Keratinocyte (primary cell): ENCODE measurements around the gene WASF2. TPM values are rescaled to one million over a fixed set of nuclear protein-coding genes. Genes with fewer than 3 reads are reported as not detected.

ENCODE experiments used
- DNase-seq: peaks from one replicate; pipeline ENCODE4 v3.0.0-alpha.2; 2011; ENCODE audit warnings: low read depth, missing footprints, low spot score
- FAIRE-seq: peaks from 2 replicates; lab custom pipeline; 2011; peaks lifted over from hg19 to GRCh38; lab: Jason Lieb, UNC
- H2AFZ ChIP-seq: 2 replicates; pipeline ENCODE4 v1.6.0; 2012; ENCODE audit warnings: low read length, control low read depth, inconsistent platforms; ENCODE audit not compliant: control insufficient read depth
- H3K27ac ChIP-seq: 2 replicates; pipeline ENCODE4 v1.5.1; 2011; ENCODE audit warnings: low read length; ENCODE audit not compliant: control insufficient read depth, insufficient read depth
- H3K27me3 ChIP-seq: 3 replicates; pipeline ENCODE4 v1.6.0; 2011; ENCODE audit warnings: low read length; ENCODE audit not compliant: control insufficient read depth, insufficient read depth; ENCODE audit errors: extremely low read depth
- H3K36me3 ChIP-seq, 2 experiments: 2 replicates in 1 of 2; 3 replicates in 1 of 2; pipeline ENCODE4 v1.5.1; 2011; ENCODE audit warnings: low read length in 2 of 2, mild to moderate bottlenecking in 1 of 2; ENCODE audit not compliant: control insufficient read depth in 2 of 2, insufficient read depth in 2 of 2; ENCODE audit errors: extremely low read depth in 1 of 2
- H3K4me1 ChIP-seq: 3 replicates; pipeline ENCODE4 v1.5.1; 2011; ENCODE audit warnings: low read length; ENCODE audit not compliant: control insufficient read depth, insufficient read depth; ENCODE audit errors: extremely low read depth
- H3K4me2 ChIP-seq: 3 replicates; pipeline ENCODE4 v1.6.0; 2011; ENCODE audit warnings: low read depth, low read length; ENCODE audit not compliant: control insufficient read depth, insufficient read depth; ENCODE audit errors: extremely low read depth
- H3K4me3 ChIP-seq, 3 experiments: fragments of 200-600 bp in 1 of 3; sonication (generic) in 1 of 3; 2 replicates in 2 of 3; 3 replicates in 1 of 3; pipeline ENCODE4 v1.5.1; 2011 to 2016; ENCODE audit warnings: low read length in 3 of 3, mild to moderate bottlenecking in 3 of 3, control low read depth in 2 of 3, inconsistent platforms in 1 of 3, low read depth in 1 of 3, mixed read lengths in 1 of 3, mixed run types in 1 of 3, moderate library complexity in 1 of 3; ENCODE audit not compliant: control insufficient read depth in 2 of 3, insufficient read depth in 2 of 3; ENCODE audit errors: extremely low read depth in 1 of 3
- H3K79me2 ChIP-seq: 2 replicates; pipeline ENCODE4 v1.6.0; 2012; ENCODE audit warnings: low read length; ENCODE audit not compliant: control insufficient read depth, insufficient read depth
- H3K9ac ChIP-seq: 3 replicates; pipeline ENCODE4 v1.6.0; 2011; ENCODE audit warnings: low read length; ENCODE audit not compliant: control insufficient read depth, insufficient read depth; ENCODE audit errors: extremely low read depth
- H3K9me1 ChIP-seq: 3 replicates; pipeline ENCODE4 v1.6.0; 2011; ENCODE audit warnings: low read length; ENCODE audit not compliant: control insufficient read depth, insufficient read depth; ENCODE audit errors: extremely low read depth
- H3K9me3 ChIP-seq: 2 replicates; pipeline ENCODE4 v1.5.1; 2012; ENCODE audit warnings: low read depth, low read length; ENCODE audit not compliant: control insufficient read depth
- H4K20me1 ChIP-seq: 3 replicates; pipeline ENCODE4 v1.6.0; 2011; ENCODE audit warnings: low read length; ENCODE audit not compliant: control insufficient read depth, insufficient read depth; ENCODE audit errors: extremely low read depth
- CTCF ChIP-seq, 3 experiments: IDR thresholded peaks in 1 of 3; conservative IDR thresholded peaks in 1 of 3; optimal IDR thresholded peaks in 1 of 3; 2 replicates in 2 of 3; 3 replicates in 1 of 3; pipeline versions ENCODE3 to v1.5.1; 2011; ENCODE audit warnings: low read length in 3 of 3, mild to moderate bottlenecking in 3 of 3, moderate library complexity in 2 of 3, control low read depth in 1 of 3, inconsistent platforms in 1 of 3; ENCODE audit not compliant: insufficient read depth in 2 of 3; ENCODE audit errors: extremely low read depth in 1 of 3
- EZH2 ChIP-seq: IDR thresholded peaks from one replicate; pipeline ENCODE4 v1.6.1; 2012; ENCODE audit warnings: inconsistent platforms, mild to moderate bottlenecking, low read length, moderate library complexity
- dilution Hi-C: fragments of 300-500 bp; cut with MboI; formaldehyde crosslinking; loops from one replicate; pipeline ENCODE4 v1.7.0; 2020; ENCODE audit warnings: low sequenced_read_pairs; ENCODE audit not compliant: extremely low pct_ligation_motif_present
- polyA plus RNA-seq, 5 experiments: library from polyadenylated mRNA; depleted of rRNA in 3 of 5; stranded (reverse) in 3 of 5; stranded (forward) in 1 of 5; unstranded in 1 of 5; fragments of >200 nt; gene quantifications; 1 replicate in 1 of 5; 2 replicates in 3 of 5; 3 replicates in 1 of 5; pipeline versions ENCODE4 v1.2.1 to v1.2.3, GENCODE V29; 2011 to 2012; ENCODE audit warnings: missing spikeins in 2 of 5, low read depth in 1 of 5, low replicate concordance in 1 of 5

WASF2 gene
- polyA plus RNA-seq, 1 donor (not counting 4 experiments of a cell fraction or from before 2014, with no cell fraction given), result 42.9 TPM

GRCh38 chr1:27402349-27402754 lies 87.6 kb downstream of the WASF2 start:
- no peak overlapping the region for H3K4me2 ChIP-seq
- H2AFZ ChIP-seq, result no peak overlapping the region
- H3K27ac ChIP-seq, result peak overlapping the region; percentile 30
- H3K9me1 ChIP-seq, result no peaks in the 10 kb centered on the region
- peaks cover 0 to 11% of the 10 kb centered on the region in 2 experiments for H3K36me3 ChIP-seq
- FAIRE-seq (no peak), DNase-seq (no peak)
- no peak overlapping the region for H3K4me3 ChIP-seq
- dilution Hi-C loops, result loop anchor here (25.0 kb wide), 1 partner anchor 185 kb away; no protein-coding TSS in a partner anchor
- H3K27me3 ChIP-seq, result no peaks in the 10 kb centered on the region
- no peaks in the 10 kb centered on the region for H3K9me3 ChIP-seq
- TF ChIP-seq CTCF (optimal IDR thresholded peaks at IDR 0.05 in 1 of 3, IDR thresholded peaks at IDR 0.05 in 1 of 3, conservative IDR thresholded peaks at IDR 0.05 in 1 of 3; ENCODE audit: extremely low read depth in 1 of 3, insufficient read depth in 2 of 3, low read length in 3 of 3) (peak; percentile 46 to 85 (median 72)), EZH2 (no peak)
- H3K79me2 ChIP-seq, result no peaks in the 10 kb centered on the region
- H3K9ac ChIP-seq, result no peak overlapping the region
- no peaks in the 10 kb centered on the region for H4K20me1 ChIP-seq
- H3K4me1 ChIP-seq, result peaks cover 42% of the 10 kb centered on the region

GRCh38 chr1:27400963-27401341 lies 89.0 kb downstream of the WASF2 start:
- Histone ChIP-seq H3K9me1 (no peaks in the 10 kb centered on the region), H3K4me1 (peaks cover 39% of the 10 kb centered on the region), H3K36me3 (peaks cover 0 to 5% of the 10 kb centered on the region in 2 experiments), H4K20me1 (no peaks in the 10 kb centered on the region), H3K9me3 (no peaks in the 10 kb centered on the region), H3K4me3 (no peak overlapping the region), H3K27me3 (no peaks in the 10 kb centered on the region), H3K9ac (no peak overlapping the region), H3K27ac (no peak overlapping the region), H3K4me2 (no peak overlapping the region), H3K79me2 (no peaks in the 10 kb centered on the region), H2AFZ (no peak overlapping the region)
- dilution Hi-C loops, result loop anchor here (25.0 kb wide), 1 partner anchor 186 kb away; no protein-coding TSS in a partner anchor
- TF ChIP-seq EZH2 (no peak), CTCF (optimal IDR thresholded peaks at IDR 0.05 in 1 of 3, IDR thresholded peaks at IDR 0.05 in 1 of 3, conservative IDR thresholded peaks at IDR 0.05 in 1 of 3; ENCODE audit: extremely low read depth in 1 of 3, insufficient read depth in 2 of 3, low read length in 3 of 3) (no peak)
- FAIRE-seq, result no peak
- DNase-seq, result no peak
